ENCODE measurements around the gene NRARP. TPM values are rescaled to one million over a fixed set of nuclear protein-coding genes. Genes with fewer than 3 reads are reported as not detected.

NRARP gene
- total and polyA plus RNA-seq, 10 of the 15 experiments (the other 5 are each of a cell fraction or from before 2014, with no cell fraction given) = 0.06 to 9.2 (median 2.2) TPM; not detected in 2

- no peak for TF ChIP-seq NR2C1 (IDR thresholded peaks at IDR 0.05)
- TF ChIP-seq TCF7 (IDR thresholded peaks at IDR 0.05; ENCODE audit: borderline replicate concordance) = no peak
Observed at GRCh38 chr9:137293094-137293481, 9.0 kb downstream of the NRARP start (continued).

DNA sequence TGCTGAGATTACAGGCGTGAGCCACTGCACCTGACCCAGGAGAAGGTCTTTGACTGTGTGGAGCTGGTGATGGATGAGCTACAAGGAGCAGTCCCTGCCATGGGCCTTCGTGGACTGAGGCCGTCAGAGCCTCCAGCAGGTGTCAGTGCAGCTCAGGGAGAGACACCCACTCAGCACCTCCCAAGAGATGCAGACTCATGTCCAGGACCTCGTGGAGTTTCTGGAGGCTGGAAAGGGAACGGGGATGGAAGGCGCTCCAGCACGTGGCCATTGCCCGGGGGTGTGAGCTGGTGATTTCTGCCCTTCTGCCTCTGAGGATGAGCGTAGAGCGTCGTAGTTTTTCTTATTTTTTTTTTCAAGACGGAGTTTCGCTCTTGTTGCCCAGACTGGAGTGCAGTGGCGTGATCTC lies 15.1 kb downstream of the NRARP start:
- DNase-seq (ENCODE audit: low read depth, low spot score) = no peak
- Histone ChIP-seq H3K36me3 (ENCODE audit: control insufficient read depth in 2 of 2, insufficient read depth in 2 of 2, low read length in 1 of 2) (no peaks in the 10 kb centered on the region; a peak in 1 of 4 replicates), H2AFZ (ENCODE audit: control insufficient read depth, low read depth, low read length) (no peak overlapping the region), H3K4me3 (no peak overlapping the region), H3K27ac (ENCODE audit: control insufficient read depth, insufficient read depth) (no peak overlapping the region), H3K79me2 (ENCODE audit: control insufficient read depth, insufficient read depth, low read length) (no peaks in the 10 kb centered on the region), H3K4me2 (ENCODE audit: control insufficient read depth, insufficient read depth) (0 out of 2 replicates have a peak overlapping the region, but pooled peaks have one; percentile 7), H3K9ac (ENCODE audit: control insufficient read depth, insufficient read depth, low read length) (no peak overlapping the region), H3K4me1 (ENCODE audit: control insufficient read depth, insufficient read depth, low read length) (peaks cover 16% of the 10 kb centered on the region), H3K9me3 (replicated peaks; ENCODE audit: control insufficient read depth, insufficient read depth, low read length) (no peaks in the 10 kb centered on the region), H3K27me3 (replicated peaks in 1 of 2; ENCODE audit: control insufficient read depth in 2 of 2, insufficient read depth in 2 of 2, low read length in 1 of 2) (no peaks in the 10 kb centered on the region), H4K20me1 (ENCODE audit: control insufficient read depth, insufficient read depth) (no peaks in the 10 kb centered on the region)
- in situ Hi-C loops (cut with MboI) (no loop called here), intact Hi-C loops (cut with micrococcal nuclease; ENCODE audit: unreplicated experiment) (loop anchor here (2.0 kb wide), 1 partner anchor 158 kb away; no protein-coding TSS in a partner anchor)
- ATAC-seq = peak; percentile 87
- CTCF ChIA-PET = interaction anchor here (0.8 to 2.2 kb wide), 11 partner anchors 9 to 239 kb away, joined by 3 to 25 read pairs (median 4); partner anchors contain the start of genes EXD3, NOXA1 and TOR4A
- POLR2A ChIA-PET = interaction anchor here (0.6 to 1.6 kb wide), 4 partner anchors 10 to 47 kb away, joined by 3 to 4 read pairs (median 4); partner anchors contain the start of genes NRARP and TOR4A
- RAD21 ChIA-PET (ENCODE audit: unreplicated experiment) = interaction anchor here (1.0 to 1.9 kb wide), 4 partner anchors 10 to 224 kb away, joined by 3 to 9 read pairs (median 4); partner anchors contain the start of genes NRARP and TOR4A
- BruUV-seq (replicated peaks) = no TSS peak
- SMC1A ChIA-PET (ENCODE audit: uncharacterized antibody, unreplicated experiment) = interaction anchor here (0.7 to 1.5 kb wide), 5 partner anchors 10 to 156 kb away, joined by 3 to 7 read pairs (median 3); no protein-coding TSS in a partner anchor
- peak; percentile 7 for FAIRE-seq
- 65% methylated on average over 14 of the region's 14 CpGs for WGBS (ENCODE audit: insufficient coverage, insufficient replicate concordance, low lambda C conversion rate, missing lambda C conversion rate)
- TF ChIP-seq POLR2A (IDR thresholded peaks at IDR 0.05; ENCODE audit: low read depth, low read length) (no peak), YY1 (IDR thresholded peaks at IDR 0.05; ENCODE audit: low read depth, low read length) (no peak), EGR1 (IDR thresholded peaks at IDR 0.05; ENCODE audit: borderline replicate concordance in 1 of 2, low read depth in 2 of 2, low read length in 2 of 2) (0 out of 3 replicates have a peak, but pooled peaks of 1 of the 2 experiments have one; percentile 11), FOXK2 (IDR thresholded peaks at IDR 0.05) (no peak), ZNF207 (IDR thresholded peaks at IDR 0.05; ENCODE audit: borderline replicate concordance) (no peak), ZBTB40 (IDR thresholded peaks at IDR 0.05; ENCODE audit: borderline replicate concordance) (no peak), RAD21 (IDR thresholded peaks at IDR 0.05; ENCODE audit: insufficient read depth, low read depth, low read length) (peak; percentile 62), NR2C1 (IDR thresholded peaks at IDR 0.05) (no peak), MYB (IDR thresholded peaks at IDR 0.05; ENCODE audit: borderline replicate concordance, low read depth, low read length) (no peak), HCFC1 (IDR thresholded peaks at IDR 0.05; ENCODE audit: low read length) (no peak)
- TF ChIP-seq, protein P1, sequence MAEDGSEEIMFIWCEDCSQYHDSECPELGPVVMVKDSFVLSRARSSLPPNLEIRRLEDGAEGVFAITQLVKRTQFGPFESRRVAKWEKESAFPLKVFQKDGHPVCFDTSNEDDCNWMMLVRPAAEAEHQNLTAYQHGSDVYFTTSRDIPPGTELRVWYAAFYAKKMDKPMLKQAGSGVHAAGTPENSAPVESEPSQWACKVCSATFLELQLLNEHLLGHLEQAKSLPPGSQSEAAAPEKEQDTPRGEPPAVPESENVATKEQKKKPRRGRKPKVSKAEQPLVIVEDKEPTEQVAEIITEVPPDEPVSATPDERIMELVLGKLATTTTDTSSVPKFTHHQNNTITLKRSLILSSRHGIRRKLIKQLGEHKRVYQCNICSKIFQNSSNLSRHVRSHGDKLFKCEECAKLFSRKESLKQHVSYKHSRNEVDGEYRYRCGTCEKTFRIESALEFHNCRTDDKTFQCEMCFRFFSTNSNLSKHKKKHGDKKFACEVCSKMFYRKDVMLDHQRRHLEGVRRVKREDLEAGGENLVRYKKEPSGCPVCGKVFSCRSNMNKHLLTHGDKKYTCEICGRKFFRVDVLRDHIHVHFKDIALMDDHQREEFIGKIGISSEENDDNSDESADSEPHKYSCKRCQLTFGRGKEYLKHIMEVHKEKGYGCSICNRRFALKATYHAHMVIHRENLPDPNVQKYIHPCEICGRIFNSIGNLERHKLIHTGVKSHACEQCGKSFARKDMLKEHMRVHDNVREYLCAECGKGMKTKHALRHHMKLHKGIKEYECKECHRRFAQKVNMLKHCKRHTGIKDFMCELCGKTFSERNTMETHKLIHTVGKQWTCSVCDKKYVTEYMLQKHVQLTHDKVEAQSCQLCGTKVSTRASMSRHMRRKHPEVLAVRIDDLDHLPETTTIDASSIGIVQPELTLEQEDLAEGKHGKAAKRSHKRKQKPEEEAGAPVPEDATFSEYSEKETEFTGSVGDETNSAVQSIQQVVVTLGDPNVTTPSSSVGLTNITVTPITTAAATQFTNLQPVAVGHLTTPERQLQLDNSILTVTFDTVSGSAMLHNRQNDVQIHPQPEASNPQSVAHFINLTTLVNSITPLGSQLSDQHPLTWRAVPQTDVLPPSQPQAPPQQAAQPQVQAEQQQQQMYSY (CRISPR knock-in tag; IDR thresholded peaks at IDR 0.05) = no peak
- TF ChIP-seq, protein P2, sequence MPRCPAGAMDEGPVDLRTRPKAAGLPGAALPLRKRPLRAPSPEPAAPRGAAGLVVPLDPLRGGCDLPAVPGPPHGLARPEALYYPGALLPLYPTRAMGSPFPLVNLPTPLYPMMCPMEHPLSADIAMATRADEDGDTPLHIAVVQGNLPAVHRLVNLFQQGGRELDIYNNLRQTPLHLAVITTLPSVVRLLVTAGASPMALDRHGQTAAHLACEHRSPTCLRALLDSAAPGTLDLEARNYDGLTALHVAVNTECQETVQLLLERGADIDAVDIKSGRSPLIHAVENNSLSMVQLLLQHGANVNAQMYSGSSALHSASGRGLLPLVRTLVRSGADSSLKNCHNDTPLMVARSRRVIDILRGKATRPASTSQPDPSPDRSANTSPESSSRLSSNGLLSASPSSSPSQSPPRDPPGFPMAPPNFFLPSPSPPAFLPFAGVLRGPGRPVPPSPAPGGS (IDR thresholded peaks at IDR 0.05; ENCODE audit: borderline replicate concordance, insufficient read depth, low read depth, low read length, poor library complexity, severe bottlenecking) = no peak

Measured in GM12878 (cell line).